ENCODE measurements around the gene ERLIN1.

The ERLIN1 gene

GRCh38 chr10:100148353-100149211 lies 37.2 kb downstream of the ERLIN1 start:
- DNase-seq (ENCODE audit: low read depth) = peak; percentile 29
- no peak for TF ChIP-seq CTCF (conservative IDR thresholded peaks at IDR 0.05; ENCODE audit: low read depth, low read length)
- H3K4me3 ChIP-seq (ENCODE audit: low read length) = no peak overlapping the region

GRCh38 chr10:100146875-100147650 lies 38.8 kb downstream of the ERLIN1 start:
- TF ChIP-seq CTCF (conservative IDR thresholded peaks at IDR 0.05; ENCODE audit: low read depth, low read length) = no peak
- no peak for DNase-seq (ENCODE audit: low read depth)
- H3K4me3 ChIP-seq (ENCODE audit: low read length) = no peak overlapping the region

- no peak for DNase-seq (ENCODE audit: low read depth)
- H3K4me3 ChIP-seq (ENCODE audit: low read length) = no peak overlapping the region
- no peak for TF ChIP-seq CTCF (conservative IDR thresholded peaks at IDR 0.05; ENCODE audit: low read depth, low read length)
Observed at GRCh38 chr10:100146398-100146797, 39.4 kb downstream of the ERLIN1 start.

DNA sequence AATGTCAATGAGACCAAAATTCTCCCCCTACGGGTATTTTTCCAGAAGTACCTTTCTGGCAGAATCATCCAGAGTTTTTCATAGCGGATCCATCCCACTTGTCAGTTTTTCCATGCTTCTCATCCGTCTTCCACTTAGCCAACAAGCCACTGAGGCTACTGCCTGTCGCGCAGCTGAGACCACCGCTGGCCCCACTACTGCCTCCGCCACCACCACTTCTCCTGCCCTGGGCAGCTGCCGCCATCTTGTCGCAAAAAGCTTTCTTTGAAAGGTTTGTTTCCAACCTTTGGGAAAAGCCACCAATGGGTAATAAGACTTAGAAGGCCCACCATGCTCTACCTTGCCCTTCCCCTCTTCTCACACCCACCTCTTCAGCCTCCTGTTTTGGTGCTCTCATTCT lies 42.1 kb downstream of the ERLIN1 start:
- no peak for DNase-seq (ENCODE audit: low read depth)

GRCh38 chr10:100141446-100142087 lies 44.3 kb downstream of the ERLIN1 start:
- no peak for TF ChIP-seq CTCF (conservative IDR thresholded peaks at IDR 0.05; ENCODE audit: low read depth, low read length)
- DNase-seq (ENCODE audit: low read depth) = no peak
- H3K4me3 ChIP-seq (ENCODE audit: low read length) = no peak overlapping the region

More for the DNA sequence above, 42.1 kb downstream of the ERLIN1 start:
- TF ChIP-seq CTCF (conservative IDR thresholded peaks at IDR 0.05; ENCODE audit: low read depth, low read length) = no peak
- H3K4me3 ChIP-seq (ENCODE audit: low read length) = no peak overlapping the region

DNA sequence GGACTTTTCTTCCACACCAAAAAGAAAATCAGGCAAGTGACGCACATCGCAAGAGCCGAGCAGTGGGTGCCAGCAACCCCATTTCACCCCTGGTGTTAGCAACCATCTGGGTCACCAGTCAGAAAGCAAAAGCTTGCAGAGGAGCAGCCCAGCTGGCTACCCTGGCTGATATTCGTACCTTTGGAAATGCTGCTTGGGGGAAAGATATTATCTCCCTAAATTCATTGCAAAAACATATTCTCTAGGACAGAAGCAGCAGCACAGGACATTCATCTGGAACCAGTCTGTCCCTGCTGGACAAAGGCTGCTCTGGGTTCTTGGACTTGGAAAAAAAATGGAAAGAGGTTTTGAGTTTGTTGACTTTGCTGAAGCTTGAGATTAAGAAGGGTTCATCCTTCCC lies 45.8 kb downstream of the ERLIN1 start:
- H3K4me3 ChIP-seq (ENCODE audit: low read length) = no peak overlapping the region
- DNase-seq (ENCODE audit: low read depth) = no peak
- TF ChIP-seq CTCF (conservative IDR thresholded peaks at IDR 0.05; ENCODE audit: low read depth, low read length) = no peak

Measured in retinal pigment epithelial cell (primary cell).